GM21576 (cell line): ENCODE results near the gene MYH13.
A peak's percentile ranks its signal among the peaks of the same experiment; 100 is the strongest.
"Not testable (repeated sequence)": the region's sequence is repeated elsewhere in the genome, so short reads cannot be mapped to it uniquely, and the experiment has no call there.

Experiments
- ATAC-seq: cut with Tn5 transposase; IDR thresholded peaks from one replicate; pipeline ENCODE4 v1.9.1; 2021; ENCODE audit warnings: mild to moderate bottlenecking, moderate library complexity; ENCODE audit not compliant: unreplicated experiment

MYH13 gene

DNA sequence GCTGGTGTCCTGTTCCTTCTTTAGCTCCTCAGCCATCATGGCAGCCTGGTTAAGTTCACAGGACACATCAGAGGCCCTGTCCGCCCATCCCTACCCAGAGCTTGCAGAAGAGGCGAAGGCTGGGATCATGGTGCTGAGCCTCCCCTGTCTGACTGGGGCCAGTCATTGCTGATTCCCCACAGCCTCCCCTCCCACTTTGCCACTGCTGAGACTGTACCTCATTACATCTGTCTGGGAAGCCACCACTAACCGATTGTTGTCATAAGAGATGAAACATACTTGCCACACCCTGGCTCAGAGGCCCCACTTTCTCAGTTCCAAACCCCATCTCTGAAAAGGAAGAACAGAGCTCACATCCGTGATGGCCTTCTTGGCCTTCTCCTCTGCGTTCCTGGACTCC is 66.2 kb downstream of the MYH13 start:
- no peak for ATAC-seq

DNA sequence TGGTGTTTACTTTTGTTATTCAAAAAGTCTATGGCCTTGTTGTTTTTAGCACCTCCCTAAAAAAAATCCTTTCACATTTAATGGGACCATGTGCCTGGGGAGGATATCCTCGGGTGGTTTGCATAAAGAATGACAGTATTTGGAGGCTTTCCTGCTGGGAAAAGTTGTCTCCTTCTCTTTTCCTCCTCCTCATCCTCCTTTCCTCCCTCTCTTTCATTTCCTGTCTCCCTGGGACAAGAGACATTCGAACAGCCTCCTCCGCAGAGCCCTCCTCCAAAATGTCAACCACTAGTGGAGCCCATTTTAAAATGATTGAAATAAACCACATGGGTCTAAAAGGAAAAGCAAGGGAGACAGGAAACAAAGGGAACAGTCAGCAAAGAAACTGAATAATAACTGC is 67.4 kb downstream of the MYH13 start:
- ATAC-seq, result no peak

DNA sequence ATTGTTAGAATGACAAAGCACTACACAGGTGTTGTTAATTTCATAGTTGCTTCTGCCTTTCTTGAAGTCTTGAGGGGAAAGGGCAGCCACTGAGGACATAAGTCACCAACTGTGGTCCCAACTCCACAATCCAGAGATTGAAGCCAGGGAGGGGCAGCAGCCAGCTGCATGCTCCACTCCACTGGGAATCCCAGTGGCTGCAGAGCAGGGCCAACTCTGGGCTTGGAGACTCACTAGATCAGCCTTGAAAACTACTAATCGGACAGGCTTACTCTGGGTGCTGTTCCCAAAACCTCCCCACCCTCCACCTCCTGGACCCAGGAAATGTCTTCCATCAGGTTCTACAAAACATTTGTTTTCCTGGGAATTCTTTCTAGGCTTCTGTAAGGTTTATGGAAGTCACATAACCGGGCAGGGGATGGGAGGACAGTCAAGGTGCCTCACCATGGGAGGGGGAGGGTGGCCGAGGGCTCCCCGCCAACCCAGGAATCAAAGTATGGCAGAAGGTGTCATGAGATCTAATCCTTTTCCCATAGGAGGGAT is 68.0 kb downstream of the MYH13 start:
- ATAC-seq, result no peak

DNA sequence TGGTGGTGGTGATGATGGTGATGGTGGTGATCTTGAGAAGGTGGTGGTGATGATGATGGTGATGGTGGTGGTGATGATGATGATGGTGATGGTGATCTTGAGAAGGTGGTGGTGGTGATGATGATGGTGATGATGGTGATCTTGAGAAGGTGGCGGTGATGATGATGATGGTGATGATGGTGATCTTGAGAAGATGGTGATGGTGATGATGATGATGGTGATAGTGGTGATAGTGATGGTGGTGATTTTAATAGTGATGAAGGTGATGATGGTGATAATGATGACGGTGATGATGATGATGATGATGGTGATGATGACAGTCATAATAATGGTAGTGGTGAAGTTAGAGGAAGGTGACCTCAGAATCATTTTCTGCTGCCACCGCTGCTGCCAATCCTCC is 75.1 kb downstream of the MYH13 start:
- ATAC-seq, result no peak

DNA sequence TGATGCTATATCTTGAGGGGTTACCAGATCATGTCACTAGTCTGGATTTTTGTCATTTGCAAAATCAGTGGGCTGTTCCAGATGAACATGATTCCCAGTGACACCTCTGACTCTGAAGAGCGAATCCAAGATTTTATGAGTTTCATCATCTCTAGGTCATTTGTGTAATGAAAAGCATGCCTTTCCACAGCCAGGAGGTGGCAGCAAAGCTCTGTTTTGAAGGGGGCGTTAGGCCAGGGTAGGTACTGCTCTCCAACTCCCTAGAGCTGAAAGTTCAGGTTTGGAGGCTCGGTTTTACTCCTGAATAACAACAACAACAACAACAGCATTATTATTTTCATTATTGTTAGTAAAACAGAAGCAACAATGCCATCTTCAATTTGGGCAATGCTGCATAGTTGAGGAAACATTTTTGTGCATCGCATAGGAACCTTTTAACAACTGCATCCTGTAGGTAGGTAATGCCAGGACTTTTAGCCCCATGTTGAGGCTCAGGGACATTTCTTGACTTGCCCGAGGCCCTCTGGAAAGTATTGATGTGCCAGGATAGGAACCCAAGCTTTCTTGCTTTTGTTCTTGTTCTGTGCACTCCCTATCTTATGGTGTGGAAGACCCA is 77.0 kb downstream of the MYH13 start:
- ATAC-seq, result peak; percentile 48

DNA sequence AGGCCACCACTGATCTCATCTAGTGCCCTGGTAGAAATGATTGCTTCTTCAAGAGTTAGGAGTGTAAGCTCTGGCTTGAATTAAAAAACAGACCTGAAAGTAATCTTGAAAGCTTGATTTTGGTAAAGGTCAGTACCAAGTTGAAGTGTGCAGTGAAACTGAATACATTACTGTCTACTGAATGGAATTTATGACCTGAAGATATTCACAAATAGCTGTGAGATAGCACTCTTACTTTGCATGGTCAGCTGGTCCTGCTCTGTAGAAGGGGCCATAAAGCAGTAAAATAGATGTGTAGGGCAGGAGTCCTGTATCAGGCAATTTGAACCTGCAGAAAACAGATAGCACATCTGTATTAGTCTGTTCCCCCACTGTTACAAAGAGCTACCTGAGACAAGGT is 78.6 kb downstream of the MYH13 start:
- ATAC-seq, result peak; percentile 45

DNA sequence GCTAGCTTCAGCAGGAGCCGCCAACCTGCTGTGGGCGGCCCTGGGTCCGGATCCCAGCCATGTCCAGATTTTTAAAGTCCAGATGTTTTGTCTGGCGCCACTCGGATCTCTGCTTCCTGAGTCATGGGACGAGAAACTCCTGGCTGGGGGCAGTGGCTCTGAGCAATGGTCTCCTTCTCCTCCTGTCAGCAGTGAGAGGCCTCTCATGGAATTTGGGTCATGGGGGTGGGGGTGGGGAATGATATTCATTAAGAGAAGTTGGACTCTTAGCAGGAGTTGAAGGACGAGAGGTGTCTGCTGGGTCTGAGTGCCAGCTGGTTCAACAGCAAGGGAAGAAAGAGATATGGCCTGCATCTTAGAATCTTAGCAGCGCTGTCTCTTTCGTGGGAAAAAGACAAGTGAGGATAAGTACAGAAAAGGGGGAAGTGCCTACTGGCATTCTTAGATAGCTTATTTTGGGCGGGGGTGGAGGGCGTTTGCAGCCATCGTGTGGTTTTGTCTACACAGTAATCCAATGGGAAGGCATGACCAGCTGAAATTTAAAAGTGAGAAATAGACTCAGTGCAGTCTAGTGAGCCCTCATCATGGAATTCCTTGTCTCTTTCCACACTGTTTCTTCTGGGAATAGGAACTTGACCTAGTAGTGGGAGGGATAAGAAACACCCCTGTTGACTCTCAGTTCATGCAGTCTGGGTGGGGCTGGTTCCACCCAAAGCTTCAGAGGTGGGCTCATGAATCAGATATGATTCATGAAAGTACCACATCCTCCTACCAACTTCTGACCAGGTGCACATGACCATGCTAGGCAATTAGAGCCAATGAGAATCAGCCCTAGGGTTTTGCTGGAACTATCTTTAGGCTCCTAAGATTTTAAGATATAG is 80.5 kb downstream of the MYH13 start:
- peak; percentile 52 for ATAC-seq

DNA sequence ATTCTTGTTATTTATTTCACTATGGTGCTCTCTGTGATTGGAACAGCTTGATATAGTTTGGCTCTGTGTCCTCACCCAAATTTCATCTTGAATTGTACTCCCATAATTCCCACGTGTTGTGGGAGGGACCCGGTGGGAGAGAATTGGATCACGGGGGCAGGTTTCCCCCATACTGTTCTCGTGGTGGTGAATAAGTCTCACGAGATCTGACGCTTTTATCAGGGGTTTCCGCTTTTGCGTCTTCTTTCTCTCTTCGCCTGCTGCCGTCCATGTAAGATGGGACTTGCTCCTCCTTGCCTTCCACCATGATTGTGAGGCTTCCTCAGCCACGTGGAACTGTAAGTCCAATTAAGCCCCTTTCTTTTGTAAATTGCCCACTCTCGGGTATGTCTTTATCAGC is 81.2 kb downstream of the MYH13 start:
- ATAC-seq, result not testable (repeated sequence)

DNA sequence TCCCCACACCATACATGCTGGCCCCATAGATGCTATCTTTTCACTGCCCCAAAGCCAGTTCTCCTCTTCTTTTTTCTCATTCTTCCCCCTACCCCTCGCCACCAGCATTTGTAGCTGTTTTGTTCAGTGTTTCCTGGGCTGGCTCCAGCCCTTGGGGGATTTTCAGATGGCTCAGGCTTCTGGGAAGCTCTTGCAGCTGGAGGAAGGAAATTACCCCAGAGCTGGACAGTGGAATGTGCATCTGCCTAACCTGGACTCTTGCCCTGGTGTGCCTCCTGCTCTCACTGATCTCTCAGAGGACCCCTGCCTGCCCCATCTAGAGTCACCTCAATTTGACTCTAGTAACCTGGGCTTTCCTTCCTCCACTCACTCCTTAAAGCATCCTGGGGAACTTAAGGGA is 82.8 kb downstream of the MYH13 start:
- ATAC-seq, result no peak

DNA sequence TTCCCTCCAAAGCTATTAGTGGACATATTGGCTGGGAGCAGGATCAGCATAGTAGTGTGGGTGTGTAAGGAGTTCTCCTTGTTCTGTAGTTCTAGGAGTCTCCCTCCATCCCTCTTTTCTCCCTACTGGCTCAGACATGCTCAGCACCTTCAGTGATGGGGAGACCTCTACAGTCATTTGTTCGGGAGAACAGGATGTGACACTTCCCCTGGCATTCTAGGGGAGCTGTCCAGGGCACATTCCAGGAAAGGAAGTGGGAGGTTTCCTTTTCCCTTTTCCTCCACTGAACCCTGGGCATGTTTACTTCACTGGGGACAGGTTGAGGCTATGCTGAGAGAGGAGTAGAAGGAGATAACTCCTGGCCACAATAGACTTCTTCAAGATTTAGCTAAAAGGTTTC is 86.5 kb downstream of the MYH13 start:
- no peak for ATAC-seq

DNA sequence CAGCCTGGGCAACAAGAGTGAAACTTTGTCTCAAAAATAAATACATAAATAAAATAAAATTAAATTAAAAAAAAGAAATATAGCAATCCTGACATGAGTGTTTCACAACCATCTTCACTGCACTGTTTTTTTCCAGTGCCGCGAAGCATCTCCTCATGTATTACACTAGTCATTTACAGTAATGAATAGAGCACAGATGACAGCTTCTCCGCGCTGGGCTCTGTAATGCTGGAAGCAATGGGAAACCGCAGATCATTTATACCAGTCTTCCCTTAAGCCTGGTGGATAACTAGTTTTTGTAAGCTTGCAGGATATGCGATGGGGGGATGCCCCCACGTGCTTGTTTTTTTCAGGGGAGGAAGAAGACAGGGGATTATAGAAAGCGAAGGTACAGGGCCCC is 86.9 kb downstream of the MYH13 start:
- ATAC-seq, result no peak

DNA sequence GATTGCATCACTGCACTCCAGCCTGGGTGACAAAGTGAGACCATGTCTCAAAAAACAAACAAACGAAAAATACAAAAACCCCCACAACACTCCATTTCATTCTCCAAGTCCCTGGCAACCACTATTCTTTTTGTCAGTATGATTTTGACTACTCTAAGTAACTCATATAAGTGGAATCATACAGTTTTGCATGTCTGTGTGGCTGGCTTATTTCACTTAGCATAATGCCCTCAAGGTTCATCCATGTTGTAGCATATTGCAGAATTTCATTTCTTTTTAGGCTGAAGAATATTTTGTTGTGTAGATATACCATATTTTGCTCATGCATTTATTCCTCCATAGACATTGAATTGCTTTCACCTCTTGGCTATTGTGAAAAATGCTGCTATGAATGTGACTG is 92.7 kb downstream of the MYH13 start:
- no peak for ATAC-seq

DNA sequence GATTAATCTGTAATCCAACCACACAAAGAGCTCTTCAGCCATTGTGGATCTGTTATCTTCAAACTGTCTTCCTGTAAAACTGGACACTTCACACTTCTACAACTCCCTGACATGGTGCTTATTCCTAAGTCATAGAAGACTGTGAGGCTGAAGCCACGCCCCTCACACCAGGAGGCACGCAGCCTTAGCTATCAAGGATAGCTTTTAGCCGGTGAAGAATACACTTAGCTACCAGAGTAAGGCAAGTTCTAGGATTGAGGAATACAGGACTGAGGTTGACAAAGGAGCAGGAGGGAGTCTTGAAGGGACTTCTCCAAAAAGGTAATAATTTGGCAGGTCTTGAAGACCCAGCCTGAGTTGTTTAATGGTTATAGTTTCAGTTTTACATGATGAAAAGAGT is 94.6 kb downstream of the MYH13 start:
- no peak for ATAC-seq

DNA sequence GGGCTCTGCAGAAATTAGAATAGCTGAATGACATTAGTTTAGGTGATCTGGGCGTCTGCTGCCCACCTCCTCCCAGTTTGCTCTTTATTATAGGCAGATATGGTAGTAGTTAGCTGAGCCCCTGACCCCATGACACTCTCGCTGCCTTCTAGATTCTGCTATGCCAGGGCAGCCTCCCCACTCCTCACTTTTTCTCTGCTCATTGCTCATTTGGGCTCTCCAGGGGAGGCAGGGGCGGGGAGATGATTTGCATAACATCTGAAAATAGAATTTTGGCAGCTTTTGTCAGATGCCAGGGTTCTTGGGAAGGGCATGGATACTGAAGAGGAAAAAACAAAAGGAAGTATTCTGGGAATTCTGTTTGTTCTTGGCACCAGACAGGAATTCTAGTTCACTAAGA is 96.4 kb downstream of the MYH13 start:
- no peak for ATAC-seq

DNA sequence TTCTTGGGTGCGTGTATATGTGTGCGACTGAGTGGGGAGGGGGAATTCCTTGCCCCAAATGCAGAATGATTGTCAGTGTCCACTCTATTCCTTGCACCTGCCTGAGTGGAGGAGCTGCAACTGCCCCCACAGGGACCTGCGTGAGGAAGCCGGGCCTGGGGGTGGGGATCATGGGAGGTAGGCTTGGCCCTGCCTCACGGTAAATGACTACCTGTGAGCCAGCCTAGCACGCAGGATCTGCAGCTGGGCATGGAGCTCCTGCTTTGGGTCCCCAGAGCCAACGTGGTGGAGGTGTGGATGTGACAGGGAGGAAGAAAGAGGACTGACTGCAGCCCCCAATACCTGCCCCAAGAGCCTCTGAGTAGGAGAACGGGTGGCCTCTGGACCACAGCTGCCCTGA is 97.4 kb downstream of the MYH13 start:
- ATAC-seq, result no peak

DNA sequence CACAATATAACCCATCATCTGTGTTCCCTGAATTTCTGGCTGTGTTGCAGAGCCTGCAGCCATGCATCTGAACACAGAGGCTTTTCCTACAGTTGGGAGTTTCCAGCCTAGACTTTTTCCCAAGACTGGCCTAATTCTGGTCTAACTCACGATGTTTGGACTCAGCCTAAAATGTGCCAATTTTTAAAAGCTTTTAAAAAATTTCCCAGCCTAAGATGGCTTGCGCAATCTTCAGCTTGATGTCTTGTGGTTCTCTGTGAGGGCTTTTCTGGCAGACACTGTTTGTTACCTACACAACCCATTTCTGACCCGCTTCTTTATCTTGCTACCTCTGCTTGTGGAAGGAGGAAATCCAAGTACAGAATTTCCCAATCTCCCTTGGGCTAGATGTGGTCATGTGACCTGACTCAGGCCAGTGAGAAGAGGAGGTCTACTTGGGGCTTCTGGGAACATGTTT is 101.7 kb downstream of the MYH13 start:
- ATAC-seq, result no peak

DNA sequence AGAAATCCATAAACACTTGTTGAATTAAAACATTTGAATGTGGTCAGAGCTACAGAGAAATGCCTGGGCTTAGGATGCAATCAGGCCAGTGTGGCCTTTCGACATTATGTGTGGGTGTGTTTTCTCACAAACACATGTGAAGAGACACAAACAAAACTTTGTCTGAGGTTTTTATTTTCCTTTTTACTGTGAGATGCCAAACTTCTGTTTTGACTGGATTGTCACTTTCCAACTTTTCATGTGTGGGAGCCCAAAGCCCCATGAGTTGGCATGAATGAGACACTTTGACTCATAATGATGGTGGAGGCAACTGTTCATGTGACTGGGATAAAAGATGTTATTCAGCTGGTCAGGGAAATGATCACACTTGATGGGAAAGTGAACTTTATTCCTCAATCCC is 102.5 kb downstream of the MYH13 start:
- no peak for ATAC-seq

DNA sequence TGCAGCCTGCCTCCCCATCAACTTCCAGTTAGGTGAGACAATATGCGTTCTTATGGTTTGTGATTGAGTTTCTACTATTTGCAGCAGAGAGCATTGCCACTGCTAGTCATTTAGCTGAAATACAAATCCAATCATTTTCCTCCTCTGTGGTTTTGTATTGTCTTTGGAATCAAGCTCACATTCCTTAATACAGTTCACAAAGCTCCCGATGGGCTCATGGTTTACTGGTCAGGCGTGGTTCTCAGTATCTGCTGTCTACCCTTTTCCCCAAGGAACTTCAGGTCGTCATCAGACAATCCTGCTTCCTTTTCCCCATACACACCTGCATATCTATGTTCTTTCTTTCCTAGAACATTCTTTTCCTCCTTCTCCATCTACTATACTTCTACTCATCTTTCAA is 104.8 kb downstream of the MYH13 start:
- no peak for ATAC-seq

DNA sequence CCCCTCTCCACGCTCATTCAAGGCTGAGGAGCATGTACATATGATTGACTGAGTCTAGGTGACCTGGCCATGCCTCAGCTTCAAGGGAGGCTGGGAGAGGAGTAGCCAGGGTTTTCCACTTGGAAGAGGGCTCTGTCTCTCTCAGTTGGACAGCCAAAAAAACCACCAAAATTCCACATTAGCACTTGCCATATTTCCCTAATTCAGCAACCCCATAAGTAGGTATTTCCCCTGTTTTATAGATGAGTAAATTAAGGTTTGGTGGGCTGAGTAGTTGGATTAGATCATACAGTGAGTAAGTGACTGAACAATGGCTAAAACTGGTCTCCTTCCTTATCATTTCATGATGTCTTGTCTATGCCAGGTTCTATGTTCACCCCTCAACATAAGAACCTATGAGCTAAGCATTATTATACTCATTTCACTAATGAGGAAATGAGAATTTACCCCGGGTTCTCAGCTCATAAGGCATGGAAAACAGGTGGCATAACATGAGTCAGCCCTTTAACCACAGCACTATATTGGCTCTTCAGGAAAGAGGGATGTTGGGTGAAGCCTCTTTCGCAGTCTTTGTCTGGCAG is 106.4 kb downstream of the MYH13 start:
- ATAC-seq, result no peak

DNA sequence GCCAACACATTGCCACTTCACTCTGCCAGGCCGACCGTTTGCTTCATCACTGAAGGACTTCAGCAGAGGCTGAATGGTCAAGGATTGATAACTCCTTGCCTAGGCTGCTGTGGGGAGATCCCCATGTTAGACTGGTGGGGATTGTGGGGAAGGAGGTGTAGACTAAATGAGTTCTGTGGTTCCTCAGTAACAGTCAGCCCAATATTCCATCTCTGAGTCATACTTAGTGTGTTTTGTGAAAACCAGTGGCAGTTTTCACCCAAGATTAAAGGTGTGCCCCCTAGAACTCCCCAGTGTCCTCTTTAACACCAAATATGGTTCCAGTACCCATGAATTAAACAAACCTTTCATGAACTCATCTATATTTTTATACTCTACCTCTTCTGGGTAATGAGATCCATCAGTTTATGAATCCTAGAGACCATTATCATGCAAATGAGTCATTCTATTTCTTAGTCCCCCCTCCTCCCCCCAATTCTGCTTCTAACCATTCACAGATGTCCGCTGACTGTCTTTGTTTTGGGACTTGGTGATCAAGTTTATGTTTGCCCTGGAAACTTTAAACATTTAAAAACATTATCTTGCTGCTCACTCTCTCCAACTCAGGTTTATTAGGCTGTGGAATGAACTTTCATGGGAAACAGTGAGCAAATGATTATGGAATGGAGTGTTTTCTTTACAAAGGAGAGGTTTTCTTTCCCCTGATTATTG is 107.6 kb downstream of the MYH13 start:
- no peak for ATAC-seq

DNA sequence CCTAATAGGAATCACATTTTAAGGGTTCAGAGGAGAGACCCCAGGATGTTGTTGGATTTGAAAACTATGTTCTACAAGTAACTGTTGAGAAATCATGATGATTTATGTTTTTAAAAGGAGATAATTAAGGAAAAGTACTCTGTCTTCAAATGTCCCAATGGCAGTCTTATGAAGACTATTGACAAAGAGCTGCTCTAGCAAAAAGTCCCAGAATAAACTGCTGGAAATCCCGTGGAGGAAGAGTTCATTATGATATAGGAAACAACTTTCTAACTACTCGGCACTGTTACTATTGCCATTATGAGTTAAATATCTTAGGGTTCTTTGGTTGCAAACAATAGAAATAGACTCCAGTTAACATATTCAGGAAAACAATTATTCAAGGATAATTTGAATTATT is 108.8 kb downstream of the MYH13 start:
- ATAC-seq, result no peak
